ENCODE data around the gene DIS3L.
"Not testable (repeated sequence)": the region's sequence is repeated elsewhere in the genome, so short reads cannot be mapped to it uniquely, and the experiment has no call there.

DIS3L gene

GRCh38 chr15:66323312-66323928, 30.1 kb downstream of the DIS3L start:
- DNase-seq = no peak

GRCh38 chr15:66326051-66326450, 32.7 kb downstream of the DIS3L start:
- no peak for DNase-seq

- DNase-seq = no peak
Measured at GRCh38 chr15:66327736-66328135, 34.4 kb downstream of the DIS3L start.

- DNase-seq = no peak
Measured at GRCh38 chr15:66328771-66329170, 35.4 kb downstream of the DIS3L start.

GRCh38 chr15:66348530-66348929, 55.2 kb downstream of the DIS3L start:
- not testable (repeated sequence) for DNase-seq

GRCh38 chr15:66356077-66356358, 62.6 kb downstream of the DIS3L start:
- DNase-seq = no peak

- DNase-seq = peak; percentile 96
Measured at GRCh38 chr15:66356359-66357236, 63.2 kb downstream of the DIS3L start, which contains the start of gene TIPIN. TSS of gene TIPIN (minus strand) at chr15:66356685. CDS start at chr15:66352947, 3,738 bp downstream.

- DNase-seq = no peak
Measured at GRCh38 chr15:66359740-66360139, 66.4 kb downstream of the DIS3L start.

GRCh38 chr15:66361745-66362460, 68.5 kb downstream of the DIS3L start:
- not testable (repeated sequence) for DNase-seq

- no peak for DNase-seq
Measured at GRCh38 chr15:66362776-66363175, 69.4 kb downstream of the DIS3L start.

- no peak for DNase-seq
Measured at GRCh38 chr15:66364944-66365528, 71.7 kb downstream of the DIS3L start.

- DNase-seq = no peak
Measured at GRCh38 chr15:66369773-66370651, 76.6 kb downstream of the DIS3L start.

- DNase-seq = no peak
Measured at GRCh38 chr15:66374179-66374578, 80.8 kb downstream of the DIS3L start.

- no peak for DNase-seq
Measured at GRCh38 chr15:66378814-66379430, 85.6 kb downstream of the DIS3L start.

- DNase-seq = not testable (repeated sequence)
Measured at GRCh38 chr15:66381376-66381775, 88.0 kb downstream of the DIS3L start.
